Erythroblast (primary cell): Measurements from ENCODE around the gene COQ8A.
"Not testable (repeated sequence)": the region's sequence is repeated elsewhere in the genome, so short reads cannot be mapped to it uniquely, and the experiment has no call there.

Experiments used
- DNase-seq, 2 experiments: peaks; one replicate each; lab custom pipeline; 2025; lab: John Stamatoyannopoulos, UW
- GATA1 ChIP-seq: IDR thresholded peaks from 2 replicates; pipeline ENCODE4 v1.6.1; 2011; ENCODE audit warnings: low read depth, mild to moderate bottlenecking, control low read depth, low read length, moderate library complexity
- POLR2A ChIP-seq: IDR thresholded peaks from 2 replicates; pipeline ENCODE4 v1.6.1; 2011; ENCODE audit warnings: mild to moderate bottlenecking, low read length

Gene COQ8A

DNA sequence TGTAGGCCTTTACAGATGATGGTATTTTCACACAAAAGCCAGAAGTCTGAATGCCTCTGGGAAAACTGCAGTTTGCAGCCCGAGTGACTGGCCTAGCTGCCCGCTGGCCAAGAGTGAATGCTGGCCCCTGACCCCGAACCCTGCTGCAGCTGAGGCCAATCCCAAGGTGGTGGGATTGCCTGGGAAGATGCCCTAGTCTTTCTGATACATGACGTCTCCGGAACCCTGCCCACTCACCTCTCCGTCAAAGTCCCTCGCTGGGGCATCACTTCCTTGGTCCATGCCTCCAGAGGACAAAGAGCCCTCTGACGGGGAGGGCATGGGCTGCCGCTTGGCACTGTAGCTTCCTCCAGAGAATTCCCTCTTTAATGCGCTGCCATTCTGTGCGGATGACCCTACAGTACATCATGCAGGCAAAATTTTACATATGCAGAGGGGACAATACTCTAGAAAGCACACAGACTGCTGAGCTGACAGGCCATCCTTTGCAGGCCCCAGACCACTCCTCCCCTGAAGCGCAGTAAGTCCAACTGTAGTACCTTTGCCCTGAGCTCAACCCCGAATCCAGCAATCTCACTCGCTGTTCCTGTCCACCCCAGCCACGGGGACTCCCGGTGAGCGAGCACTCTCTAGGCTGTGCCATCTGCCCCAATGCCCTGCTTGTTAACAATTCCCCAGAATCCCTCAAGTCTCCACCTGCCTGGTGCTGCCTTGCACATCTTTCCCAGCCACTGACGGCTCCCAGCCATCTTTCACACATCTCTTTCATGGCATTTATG, 54.7 kb downstream of the COQ8A start:
- no peak for TF ChIP-seq GATA1
- no peak for TF ChIP-seq POLR2A
- DNase-seq: no peak

DNA sequence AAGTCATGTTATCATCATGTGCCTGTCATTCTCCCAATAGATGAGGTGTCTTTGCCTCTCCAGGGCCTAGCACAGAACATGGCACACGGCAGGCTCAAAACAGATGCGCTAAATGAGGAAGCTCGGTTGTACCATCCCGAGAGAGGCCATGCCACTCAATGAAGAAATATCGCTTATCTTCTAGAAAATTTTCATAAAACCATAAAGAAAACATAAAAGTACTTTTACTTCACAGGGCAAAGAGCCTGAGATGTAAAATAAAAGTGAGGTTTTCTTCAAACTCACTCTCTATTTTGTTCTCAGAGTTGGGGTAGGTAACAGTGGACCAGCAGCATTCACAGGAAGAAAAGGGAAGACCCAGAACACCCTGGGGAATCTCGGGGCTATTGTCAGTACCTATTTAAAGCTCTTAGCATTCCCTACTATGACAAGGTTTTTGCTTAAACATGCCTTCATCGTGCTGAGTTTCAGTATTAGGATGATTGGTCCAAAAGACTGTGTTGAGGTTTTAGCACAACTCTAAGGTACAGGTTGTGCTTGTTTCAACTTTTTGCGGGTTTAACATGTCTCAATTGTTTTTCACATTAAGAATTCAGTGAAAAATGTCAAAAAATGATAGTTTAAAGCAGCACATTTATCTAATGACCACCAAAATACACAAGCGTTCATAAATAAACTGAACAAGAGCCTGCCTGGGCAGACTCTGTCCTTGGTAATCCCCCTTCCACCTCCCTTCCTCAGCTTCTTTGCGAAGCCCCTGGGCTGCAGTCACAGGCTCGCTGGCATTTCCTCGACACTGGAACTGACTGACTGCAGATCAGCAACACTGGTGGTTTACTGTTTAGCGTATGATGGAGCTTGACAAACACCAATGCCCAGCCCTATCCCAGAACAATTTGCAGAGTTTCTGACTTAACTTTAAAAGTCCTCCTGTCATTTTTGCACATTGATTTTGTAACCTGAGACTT, 55.6 kb downstream of the COQ8A start:
- TF ChIP-seq POLR2A: no peak
- no peak for TF ChIP-seq GATA1
- no peak for DNase-seq

DNA sequence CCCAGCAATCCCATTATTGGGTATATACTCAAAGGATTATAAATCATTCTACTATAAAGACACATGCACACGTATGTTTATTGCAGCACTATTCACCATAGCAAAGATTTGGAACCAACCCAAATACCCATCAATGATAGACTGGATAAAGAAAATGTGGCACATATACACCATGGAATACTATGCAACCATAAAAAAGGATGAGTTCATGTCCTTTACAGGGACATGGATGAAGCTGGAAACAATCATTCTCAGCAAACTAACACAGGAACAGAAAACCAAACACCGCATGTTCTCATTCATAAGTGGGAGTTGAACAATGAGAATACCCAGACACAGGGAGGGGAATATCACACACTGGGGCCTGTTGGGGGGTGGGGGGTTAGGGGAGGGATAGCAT, 59.5 kb downstream of the COQ8A start:
- not testable (repeated sequence) for DNase-seq

DNA sequence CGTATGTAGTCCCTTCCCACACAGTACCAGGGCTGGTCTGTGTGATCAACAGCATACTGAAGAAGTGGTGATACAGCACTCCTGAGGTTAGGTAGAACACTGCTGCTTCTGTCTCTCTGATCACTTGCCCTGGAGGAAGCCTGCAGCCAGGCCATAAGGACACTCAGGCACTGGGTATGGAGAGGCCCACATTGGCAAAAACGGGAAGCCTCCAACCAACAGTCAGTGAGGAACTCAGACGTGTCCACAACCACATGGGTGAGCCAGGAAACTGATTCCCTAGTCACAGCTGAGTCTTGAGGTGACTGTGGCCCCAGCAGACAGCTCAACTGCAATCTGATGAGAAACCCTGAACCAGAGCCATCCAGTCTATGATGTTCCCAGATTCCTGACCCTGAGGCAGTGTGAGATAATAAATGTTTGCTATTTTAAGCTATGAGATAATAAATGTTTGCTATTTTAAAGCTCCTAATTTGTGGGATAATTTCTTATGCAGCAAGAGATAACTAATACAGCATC, 62.5 kb downstream of the COQ8A start:
- TF ChIP-seq GATA1 (no peak), POLR2A (no peak)
- DNase-seq: no peak

DNA sequence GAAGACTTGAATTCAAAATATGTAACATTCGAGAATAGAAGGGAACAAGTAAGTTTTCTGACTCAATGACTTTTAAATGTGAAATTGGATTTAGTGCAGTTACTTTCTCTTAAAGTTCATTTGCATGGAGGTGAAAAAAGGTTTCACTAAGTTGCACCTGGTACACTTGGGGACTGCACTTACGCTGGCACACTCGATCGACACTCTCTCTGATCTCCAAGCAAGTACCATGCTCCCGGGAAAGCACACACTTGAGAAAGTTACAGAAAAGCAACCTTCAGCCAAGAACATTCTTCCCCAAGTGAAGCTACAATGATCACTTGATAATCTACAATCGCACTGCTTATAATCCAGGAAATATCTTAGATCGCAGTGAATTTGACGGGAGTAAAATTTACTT, 63.1 kb downstream of the COQ8A start:
- TF ChIP-seq GATA1: no peak
- no peak for TF ChIP-seq POLR2A
- DNase-seq: no peak

DNA sequence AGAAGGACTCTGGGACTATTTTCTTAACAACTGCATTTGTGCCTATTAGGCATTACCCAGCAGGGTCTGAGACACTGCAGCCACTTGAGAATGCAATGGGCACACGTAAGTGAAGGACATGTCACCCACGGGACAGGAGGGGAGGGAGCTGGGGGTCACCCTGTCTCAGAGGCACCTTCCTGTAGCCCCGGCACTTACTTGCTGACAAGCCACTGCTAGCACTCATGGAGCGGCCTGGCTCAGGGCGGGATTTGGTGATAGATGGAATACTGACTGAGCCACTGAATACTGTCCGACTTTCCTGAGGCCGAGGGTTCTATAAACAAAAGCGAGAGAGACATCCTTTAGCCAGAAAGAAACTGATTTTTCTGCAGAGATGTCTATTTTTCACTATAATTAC, 64.7 kb downstream of the COQ8A start:
- no peak for DNase-seq
- no peak for TF ChIP-seq GATA1
- TF ChIP-seq POLR2A: no peak

DNA sequence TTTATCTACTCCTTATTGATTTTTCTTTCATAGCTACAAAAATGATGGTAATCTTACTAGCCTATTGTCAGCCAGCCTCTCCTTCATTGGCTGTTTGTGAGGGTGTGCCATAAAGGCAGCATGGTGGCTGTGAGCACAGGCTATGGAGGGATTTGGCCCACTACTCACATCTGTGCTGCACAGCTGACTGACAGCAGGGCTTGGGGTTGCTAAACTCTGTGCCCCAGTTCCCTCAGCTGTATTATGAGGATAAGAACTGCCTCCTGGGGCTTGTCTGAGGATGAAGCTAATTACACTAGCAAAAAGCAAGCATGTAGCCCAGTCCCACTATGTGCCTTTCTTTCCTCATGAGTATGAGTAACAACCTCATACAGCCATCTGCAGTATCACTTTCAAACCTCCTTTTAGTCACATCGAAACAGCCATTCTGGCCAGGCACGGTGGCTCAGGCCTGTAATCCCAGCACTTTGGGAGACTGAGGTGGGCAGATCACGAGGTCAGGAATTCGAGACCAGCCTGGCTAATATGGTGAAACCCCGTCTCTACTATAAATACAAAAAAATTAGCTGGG, 66.2 kb downstream of the COQ8A start:
- DNase-seq: no peak
- TF ChIP-seq GATA1 (no peak), POLR2A (no peak)

DNA sequence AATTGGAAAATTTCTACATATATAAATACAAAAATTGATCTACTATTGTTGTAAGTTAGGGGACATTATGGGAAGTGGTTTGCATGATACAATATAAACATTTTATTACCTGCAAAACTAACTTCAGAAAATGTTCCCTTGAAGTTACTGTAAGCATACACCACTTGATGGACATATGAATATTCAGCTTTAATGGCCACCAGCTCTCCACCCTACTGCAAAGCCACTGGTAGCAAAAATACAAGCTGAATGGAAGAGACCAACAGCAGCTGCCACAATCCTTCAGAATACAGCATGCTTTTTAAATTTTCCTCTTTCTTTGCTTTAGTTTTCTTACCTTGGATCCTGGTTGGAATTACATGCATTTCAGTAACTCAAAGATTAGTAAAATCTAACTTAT, 69.8 kb downstream of the COQ8A start:
- DNase-seq: no peak
- TF ChIP-seq GATA1 (no peak), POLR2A (no peak)

DNA sequence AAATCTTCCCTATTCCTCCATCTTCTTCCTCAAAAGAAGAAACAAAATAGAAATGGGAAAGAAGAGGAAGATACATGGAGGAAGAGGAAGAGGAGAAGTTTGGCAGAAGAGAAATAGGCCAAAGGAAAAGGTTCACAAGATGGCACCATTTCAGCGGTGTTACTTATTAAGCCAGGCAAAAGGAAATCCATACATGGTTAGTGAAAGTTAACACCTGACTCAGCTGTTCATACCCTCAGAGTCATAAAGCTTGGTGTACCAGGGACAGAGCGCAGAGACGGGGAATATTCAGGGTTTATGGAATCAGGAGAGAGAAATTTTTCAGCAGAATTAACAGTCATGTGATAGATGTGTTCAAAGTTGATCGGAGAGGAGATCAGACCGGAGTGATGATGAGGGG, 70.6 kb downstream of the COQ8A start:
- DNase-seq: no peak
- TF ChIP-seq GATA1 (no peak), POLR2A (no peak)

DNA sequence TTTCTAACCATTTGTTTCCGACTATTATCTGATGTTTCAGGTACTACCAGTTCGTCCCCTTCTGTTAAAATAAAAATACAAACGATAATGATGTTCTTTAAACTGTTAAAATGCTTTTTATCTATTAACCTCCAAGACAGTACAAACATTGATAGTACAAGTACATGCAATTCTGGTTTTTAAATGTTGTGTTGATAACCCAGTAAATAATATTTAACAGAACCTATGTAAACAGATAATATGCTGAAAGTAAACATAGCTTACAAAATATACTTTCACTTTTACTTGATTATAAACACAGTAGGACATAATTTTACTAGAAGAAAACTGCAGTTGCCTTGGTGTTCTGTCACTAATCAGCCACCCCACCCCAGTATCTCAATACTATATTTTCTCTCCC, 76.9 kb downstream of the COQ8A start:
- TF ChIP-seq GATA1 (no peak), POLR2A (no peak)
- DNase-seq: no peak

DNA sequence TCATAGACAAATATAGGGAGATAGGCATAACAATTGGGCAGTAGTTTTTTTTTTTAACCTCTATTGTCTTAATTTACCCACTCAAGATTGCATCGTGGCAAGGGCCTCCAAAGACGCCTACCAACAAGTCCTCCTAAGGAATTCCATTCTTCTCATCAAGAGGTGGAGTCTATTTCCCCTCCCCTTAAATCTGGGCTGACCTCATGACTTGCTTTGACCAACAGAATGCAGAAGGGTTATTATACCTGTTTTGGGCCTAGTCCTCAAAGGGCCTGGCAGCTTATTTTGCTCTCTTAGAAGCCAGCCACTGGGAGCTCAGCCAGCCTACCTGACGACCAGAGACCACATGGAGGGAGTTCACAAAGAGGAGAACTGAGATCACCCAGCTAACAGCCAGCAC, 92.3 kb downstream of the COQ8A start:
- no peak for DNase-seq
- TF ChIP-seq POLR2A (no peak), GATA1 (no peak)

DNA sequence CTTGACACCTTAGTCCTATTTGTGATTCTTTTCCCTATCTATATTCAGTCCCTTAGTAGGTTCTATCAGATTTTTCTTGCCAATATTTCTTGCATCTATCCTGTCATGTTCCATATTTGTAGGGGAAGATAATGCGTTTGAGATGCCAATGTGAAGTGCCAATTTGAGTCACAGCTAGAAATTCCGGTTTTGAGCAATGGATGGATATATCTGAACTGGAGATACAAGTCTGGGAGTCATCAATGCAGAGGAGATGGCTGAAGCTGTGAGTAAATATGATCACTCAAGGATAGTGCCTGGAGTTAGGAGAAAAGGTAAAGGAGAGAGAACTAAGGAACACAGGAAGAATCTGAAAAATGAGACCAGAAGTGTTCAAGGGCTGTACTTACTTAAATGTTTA, 93.8 kb downstream of the COQ8A start:
- no peak for TF ChIP-seq POLR2A
- no peak for TF ChIP-seq GATA1
- no peak for DNase-seq

DNA sequence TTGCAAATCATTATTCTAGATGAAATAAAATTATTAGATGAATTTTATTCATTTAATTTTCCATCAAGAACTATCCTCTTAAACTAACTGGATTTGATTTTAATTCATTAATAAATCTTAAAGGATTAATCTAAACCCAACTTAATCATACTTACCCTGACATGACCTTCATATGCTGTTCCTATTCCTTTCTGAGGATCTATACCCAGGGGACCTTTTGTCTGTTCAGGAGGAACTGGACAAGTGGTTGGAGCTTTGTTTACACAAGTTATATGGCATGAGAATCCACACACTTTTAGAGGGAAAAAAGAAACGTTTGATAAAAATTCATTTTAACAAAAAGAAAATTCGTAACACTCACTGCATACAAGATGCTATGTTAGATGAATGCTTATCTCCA, 95.2 kb downstream of the COQ8A start:
- TF ChIP-seq POLR2A: no peak
- no peak for TF ChIP-seq GATA1
- no peak for DNase-seq

DNA sequence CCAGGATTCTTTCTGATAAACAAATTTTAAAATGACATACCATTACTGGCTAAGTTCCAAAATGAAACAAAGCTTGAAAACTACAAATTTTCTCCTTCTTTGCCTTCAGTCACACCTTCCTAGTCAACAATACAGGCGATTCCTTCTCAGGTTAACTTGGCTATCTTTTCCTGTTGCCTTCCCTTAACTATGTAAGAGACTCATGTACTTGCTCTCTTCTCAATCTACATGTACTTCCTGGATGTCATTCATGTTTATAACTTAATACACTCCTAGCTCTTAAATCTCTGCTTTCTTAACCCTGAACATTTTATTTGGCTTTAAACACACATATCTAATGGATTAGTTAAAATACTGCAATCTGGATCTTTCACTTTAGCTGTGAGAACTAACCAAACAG, 97.0 kb downstream of the COQ8A start:
- TF ChIP-seq GATA1 (no peak), POLR2A (no peak)
- DNase-seq: no peak
